NCI-H1048 (cell line): ENCODE data around the gene SREK1.

Source experiments
- DNase-seq: peaks from one replicate; lab custom pipeline; 2025; lab: John Stamatoyannopoulos, UW

Gene SREK1

GRCh38 chr5:66164044-66164790 is 20.1 kb downstream of the SREK1 start:
- DNase-seq: no peak

DNA sequence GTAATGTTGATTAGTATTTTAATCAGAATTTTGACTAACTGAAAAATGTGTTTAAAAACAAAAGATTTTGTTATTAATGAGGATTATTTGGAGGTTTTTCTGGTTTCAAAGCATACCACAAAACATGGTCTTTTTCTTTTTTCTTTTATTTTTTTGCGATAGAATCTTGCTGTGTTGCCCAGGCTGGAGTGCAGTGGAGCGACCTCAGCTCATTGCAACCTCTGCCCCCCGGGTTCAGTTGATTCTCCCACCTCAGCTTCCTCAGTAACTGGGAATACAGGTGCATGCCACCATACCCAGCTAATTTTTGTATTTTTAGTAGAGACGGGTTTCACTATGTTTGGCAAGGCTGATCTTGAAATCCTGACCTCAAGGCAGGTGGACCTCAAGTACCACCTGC is 24.1 kb downstream of the SREK1 start:
- DNase-seq: no peak

DNA sequence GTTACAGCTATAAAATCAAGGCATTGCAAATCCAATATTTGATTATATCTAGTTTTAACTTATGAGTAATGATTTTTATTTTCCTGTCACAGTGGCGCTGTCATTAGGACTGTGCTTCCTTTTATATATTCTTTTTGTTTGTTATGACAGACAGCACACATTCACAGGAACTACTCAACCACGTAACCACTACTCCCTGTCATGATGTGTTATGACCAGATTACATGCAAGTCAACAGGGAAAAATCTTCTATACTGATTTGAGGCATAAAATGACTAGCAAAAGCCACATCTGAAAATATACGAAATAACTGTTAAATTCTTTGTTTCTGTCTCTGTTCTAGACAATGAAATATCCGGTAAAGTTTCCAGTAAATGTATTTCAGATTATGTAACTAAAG is 25.4 kb downstream of the SREK1 start:
- no peak for DNase-seq

- DNase-seq: no peak
Measured at GRCh38 chr5:66170195-66170919, 26.3 kb downstream of the SREK1 start.

DNA sequence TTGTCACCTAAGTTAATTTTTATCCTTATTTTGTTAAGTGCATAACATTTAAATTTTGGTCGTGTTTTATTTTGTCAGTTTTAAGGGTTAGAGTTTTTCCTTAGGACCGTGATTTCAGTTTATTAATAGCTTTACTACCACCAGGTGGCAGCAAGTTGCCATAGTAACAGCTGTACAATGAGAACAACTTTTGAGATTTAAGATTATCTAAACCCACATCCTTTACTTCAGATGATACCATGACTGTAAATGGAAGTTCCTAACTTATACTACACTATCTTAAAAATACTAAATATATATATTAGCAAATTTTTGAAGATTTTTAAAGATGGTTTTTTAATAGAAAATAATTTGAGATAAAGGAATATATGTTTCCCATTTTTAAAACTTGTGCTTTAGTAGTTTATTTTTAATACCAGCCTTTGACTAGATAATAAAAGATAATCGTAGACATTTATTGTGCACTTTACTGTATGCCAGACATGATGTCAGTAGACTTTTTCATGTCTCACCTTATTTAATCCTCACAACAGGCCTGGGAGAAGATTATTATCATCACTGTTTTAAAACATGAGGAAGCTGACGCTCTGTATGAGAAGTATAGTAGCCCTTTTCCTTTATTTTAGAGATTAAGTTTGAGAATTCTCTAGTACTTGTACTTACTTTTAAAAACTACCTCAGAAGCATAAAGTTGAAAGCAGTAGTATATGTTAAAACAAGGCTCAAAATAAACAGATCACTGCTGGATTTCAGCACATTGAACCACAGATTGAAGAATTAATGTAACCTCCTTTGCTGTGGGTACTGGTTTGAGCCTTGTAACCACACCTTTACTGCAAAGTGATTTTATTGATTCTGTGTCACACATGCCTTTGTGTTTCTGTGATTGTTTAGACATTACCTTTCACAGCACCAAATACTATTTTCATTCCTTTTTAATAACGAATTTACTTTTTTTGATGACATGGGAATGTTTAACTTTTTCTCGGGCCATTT is 27.5 kb downstream of the SREK1 start:
- DNase-seq: no peak

DNA sequence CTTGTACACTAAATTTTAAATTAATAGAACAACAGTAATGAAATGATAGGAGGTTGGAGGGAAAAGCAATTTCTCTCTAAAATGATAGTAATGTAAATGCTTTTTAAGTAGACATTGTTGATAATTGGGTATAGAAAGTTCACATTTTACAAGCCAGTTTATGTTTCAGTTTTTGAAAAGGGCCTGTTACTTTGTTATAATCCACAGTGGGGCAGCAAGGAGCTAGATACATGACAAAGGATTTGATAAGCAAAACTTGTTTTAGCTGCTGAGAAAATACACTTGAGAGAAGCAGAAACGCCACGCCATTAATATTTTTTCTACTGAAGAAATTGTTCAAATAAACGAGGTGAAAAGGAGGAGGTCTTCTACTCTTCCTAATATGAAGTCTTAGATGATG is 30.2 kb downstream of the SREK1 start:
- no peak for DNase-seq

GRCh38 chr5:66178799-66179198 is 34.7 kb downstream of the SREK1 start:
- no peak for DNase-seq

DNA sequence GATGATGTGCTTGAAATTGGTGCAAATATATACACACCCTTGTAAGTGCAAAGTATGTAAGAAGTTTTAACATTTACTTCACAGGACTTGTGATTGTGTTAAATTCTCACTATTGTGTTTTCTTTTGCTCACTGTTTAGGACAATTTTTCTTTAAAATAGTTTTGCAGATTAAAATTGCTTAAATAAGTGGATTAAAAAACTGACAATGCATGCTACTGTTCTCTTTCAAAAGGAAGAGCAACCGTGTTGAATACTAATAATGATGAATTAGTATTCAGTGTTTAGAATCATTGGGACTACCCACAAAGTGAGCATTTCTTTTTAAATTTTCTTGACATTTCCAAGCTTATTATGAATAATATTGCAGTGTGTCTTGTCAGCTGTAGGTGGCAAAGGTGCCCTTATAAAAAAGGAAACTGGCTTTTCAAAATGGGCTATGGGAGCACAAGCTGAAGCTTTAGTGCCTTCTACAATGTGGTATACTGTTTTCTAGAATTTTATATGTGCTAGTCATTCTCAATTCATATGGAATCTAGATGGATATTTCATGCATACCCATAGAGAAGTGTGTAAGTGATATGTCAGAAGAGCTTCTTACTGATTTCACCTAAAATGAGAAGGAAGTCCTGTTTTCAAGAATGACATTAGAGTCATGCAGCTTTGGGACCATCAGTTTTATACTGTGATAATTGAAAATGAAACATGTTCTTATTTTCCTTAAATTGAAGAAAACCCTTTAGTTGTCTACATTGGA is 35.4 kb downstream of the SREK1 start:
- DNase-seq: no peak

- no peak for DNase-seq
Measured at GRCh38 chr5:66180282-66181155, 36.4 kb downstream of the SREK1 start.

- DNase-seq: no peak
Measured at GRCh38 chr5:66186108-66186507, 42.0 kb downstream of the SREK1 start.

DNA sequence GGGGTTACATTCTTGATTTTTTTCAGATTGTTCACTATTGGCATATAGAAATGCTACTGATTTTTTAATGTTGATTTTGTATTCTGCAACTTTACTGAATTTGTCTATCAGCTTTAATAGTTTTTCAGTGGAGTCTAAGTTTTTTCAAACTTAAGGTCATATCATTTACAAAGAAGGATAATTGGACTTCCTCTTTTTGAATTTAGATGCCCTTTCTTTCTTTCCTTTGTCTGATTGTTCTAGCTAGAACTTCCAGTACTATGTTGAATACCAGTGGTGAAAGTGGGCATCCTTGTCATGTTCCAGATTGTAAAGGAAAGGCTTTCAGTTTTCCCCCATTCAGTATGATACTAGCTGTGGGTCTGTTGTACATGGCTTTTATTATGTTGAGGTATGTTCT is 49.3 kb downstream of the SREK1 start:
- DNase-seq: no peak

DNA sequence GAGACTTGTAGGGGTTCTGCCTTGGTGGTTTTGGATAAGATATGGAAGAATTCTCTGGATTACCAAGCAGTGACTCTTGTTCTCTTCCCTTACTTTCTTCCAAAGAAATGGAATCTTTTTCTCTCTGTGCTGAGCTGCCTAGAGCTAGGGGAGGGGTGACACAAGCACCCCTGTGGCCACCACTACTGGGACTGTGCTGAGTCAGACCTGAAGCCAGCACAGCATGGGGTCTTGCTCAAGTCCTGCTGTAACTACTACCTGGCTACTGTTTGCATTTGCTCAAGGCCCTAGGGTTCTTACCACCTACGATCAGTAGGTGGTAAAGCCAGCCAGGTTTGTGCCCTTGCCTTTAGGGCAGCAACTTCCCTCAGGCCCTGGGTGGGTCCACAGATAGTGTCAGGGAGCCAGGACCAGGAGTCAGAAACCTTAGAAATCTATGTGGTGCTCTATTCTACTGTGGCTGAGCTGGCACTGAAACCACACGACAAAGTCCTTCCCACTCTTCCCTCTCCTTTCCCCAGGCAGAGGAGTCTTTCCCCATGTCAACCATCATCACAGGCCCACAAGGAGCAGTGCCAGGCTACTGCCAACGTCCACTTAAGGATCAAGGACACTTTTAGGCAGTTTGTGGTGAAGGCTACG is 53.8 kb downstream of the SREK1 start:
- DNase-seq: no peak

- no peak for DNase-seq
Measured at GRCh38 chr5:66198837-66199236, 54.7 kb downstream of the SREK1 start.

DNA sequence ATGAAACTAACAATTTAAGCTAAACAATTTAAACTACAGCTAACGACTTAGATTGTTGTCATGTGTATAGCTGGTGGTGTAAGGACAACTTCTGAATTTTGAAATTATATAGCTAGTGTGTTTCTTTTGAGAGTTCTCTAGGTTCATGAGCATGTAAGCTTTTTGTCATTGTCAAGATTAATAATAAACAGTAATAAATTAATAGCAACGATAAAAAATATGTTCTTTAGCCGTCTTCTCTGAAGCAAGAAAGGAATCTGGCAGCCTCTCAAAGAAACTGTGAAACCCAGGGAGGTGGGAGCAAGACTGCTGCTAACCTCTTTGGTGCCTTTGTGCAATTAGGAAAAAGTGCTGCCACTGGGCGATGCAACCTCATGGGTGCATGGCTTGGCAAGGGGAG is 59.4 kb downstream of the SREK1 start:
- DNase-seq: no peak

GRCh38 chr5:66206465-66206864 is 62.4 kb downstream of the SREK1 start:
- DNase-seq: no peak

DNA sequence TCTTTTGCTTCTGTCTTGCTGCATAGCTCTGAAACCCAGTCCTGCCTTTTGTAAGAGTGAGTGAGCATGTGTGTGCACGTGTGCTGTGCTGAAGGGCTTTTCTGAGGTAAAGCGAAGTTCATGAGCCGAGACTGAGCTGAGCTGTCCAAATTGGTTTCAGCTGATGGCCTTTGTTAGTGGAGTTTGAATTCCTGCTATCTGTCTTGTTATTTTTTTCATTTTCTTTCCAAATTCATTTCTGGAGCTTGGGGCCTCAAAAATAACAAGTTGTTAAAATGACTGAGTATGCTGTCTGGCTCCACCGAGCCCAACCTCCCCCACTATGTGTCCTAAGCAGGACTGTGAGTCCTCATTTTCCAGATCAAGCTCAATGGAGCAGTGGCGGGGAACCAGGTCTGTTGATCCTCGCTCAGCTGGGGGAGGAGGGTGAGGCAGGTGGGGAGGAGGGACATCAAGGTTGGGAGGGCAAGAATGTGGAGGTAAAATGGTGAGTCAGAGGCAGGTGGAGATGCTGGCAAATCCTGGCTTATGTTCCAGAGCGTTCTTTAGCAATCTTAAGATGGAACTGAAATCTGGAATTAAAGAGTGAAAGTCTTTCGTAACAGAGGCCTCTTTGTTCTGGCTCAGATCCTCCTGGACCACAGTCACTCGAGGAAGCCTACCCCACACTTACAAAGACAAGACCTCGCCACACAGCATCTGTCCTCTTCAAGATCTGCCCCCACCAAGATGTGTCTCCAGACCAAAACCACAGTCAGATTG is 63.9 kb downstream of the SREK1 start:
- DNase-seq: no peak

DNA sequence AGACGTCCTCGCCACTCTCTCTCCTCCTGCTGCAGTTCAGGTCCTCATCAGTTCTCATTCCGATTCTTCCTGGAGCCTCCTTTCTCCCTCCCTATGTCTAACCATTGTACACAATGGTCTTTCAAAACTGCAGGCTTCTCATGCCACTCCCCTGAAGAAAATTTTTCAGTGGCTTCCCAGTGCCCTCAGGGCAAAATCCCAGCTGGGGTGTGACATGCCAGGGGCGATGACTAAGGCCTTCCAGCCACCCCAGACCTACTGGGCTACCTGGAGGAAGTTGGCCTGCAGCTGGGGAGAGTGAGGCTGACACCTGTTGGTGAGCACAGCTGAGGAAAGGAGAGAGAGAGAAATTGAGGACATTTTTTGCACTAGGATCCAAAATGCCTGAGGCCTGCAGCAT is 65.2 kb downstream of the SREK1 start:
- no peak for DNase-seq

DNA sequence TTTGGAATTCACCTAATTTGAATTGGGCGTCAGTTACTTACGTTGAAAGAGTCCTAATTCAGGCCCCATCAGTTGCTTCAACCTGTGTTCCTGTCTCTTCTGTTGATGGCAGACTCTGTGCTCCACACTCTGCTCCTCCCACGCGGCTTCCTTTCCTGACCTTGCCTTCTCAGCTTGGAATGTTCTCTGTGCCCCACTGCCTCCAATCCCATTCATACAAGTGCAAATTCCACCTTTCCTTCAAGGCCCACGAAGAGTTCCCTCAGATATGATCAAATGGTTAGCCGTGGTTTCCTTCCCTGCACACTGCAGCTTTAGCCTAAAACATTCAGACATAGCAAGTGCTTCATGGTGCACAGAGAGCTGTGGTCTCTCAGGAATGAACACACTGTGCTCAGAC is 65.7 kb downstream of the SREK1 start:
- no peak for DNase-seq

DNA sequence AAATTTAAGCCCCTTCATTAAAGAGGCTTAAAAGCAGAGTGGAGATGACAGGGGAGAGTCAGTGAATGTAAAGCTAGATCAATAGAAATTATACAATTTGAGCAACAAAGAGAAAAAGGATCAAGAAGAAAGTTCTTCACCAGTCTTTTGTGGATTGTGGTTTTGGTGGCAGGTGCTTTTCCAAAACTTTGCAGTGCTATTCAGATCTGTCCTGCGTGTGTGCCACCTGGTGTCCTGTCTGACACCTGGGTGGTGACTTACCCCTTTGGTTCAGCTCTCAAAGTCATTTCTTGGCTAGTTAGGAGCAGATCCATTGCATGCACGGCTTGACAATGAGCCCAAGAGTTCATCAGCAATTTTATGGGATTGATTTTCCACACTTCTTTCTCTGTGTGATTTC is 69.4 kb downstream of the SREK1 start:
- no peak for DNase-seq

GRCh38 chr5:66222455-66222854 is 78.4 kb downstream of the SREK1 start:
- no peak for DNase-seq
